Measurements from ENCODE around the gene CXCL16. TPM values are rescaled to one million over a fixed set of nuclear protein-coding genes. Genes with fewer than 3 reads are reported as not detected.

The CXCL16 gene
- total and polyA plus RNA-seq, 2 of the 13 experiments (the other 11 are each of a cell fraction or from before 2014, with no cell fraction given), result 9.4 to 101 TPM

GRCh38 chr17:4751932-4752331, 12.2 kb upstream of the CXCL16 start (continued):
- no peak for TF ChIP-seq YEATS2 (CRISPR knock-in tag; IDR thresholded peaks at IDR 0.05; ENCODE audit: borderline replicate concordance)
- TF ChIP-seq, protein P1, sequence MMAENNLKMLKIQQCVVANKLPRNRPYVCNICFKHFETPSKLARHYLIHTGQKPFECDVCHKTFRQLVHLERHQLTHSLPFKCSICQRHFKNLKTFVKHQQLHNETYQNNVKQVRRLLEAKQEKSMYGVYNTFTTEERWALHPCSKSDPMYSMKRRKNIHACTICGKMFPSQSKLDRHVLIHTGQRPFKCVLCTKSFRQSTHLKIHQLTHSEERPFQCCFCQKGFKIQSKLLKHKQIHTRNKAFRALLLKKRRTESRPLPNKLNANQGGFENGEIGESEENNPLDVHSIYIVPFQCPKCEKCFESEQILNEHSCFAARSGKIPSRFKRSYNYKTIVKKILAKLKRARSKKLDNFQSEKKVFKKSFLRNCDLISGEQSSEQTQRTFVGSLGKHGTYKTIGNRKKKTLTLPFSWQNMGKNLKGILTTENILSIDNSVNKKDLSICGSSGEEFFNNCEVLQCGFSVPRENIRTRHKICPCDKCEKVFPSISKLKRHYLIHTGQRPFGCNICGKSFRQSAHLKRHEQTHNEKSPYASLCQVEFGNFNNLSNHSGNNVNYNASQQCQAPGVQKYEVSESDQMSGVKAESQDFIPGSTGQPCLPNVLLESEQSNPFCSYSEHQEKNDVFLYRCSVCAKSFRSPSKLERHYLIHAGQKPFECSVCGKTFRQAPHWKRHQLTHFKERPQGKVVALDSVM (CRISPR knock-in tag; IDR thresholded peaks at IDR 0.05), result no peak
- no peak for TF ChIP-seq THAP9 (CRISPR knock-in tag; IDR thresholded peaks at IDR 0.05; ENCODE audit: borderline replicate concordance)
- TF ChIP-seq ZNF280D (CRISPR knock-in tag; IDR thresholded peaks at IDR 0.05), result no peak
- TF ChIP-seq SETDB1 (CRISPR knock-in tag; IDR thresholded peaks at IDR 0.05; ENCODE audit: borderline replicate concordance), result no peak
- TF ChIP-seq ZBTB42 (CRISPR knock-in tag; IDR thresholded peaks at IDR 0.05), result no peak
- TF ChIP-seq PTBP1 (IDR thresholded peaks at IDR 0.05; ENCODE audit: low read depth, low read length, poor library complexity, severe bottlenecking), result no peak
- no peak for TF ChIP-seq HOXA3 (CRISPR knock-in tag; IDR thresholded peaks at IDR 0.05)
- TF ChIP-seq, protein P2, sequence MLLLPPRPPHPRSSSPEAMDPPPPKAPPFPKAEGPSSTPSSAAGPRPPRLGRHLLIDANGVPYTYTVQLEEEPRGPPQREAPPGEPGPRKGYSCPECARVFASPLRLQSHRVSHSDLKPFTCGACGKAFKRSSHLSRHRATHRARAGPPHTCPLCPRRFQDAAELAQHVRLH (CRISPR knock-in tag; IDR thresholded peaks at IDR 0.05; ENCODE audit: borderline replicate concordance, low read depth), result 0 out of 2 replicates have a peak, but pooled peaks have one; percentile 26
- no peak for TF ChIP-seq REXO4 (CRISPR knock-in tag; IDR thresholded peaks at IDR 0.05; ENCODE audit: borderline replicate concordance)
- TF ChIP-seq SOX5 (CRISPR knock-in tag; IDR thresholded peaks at IDR 0.05; ENCODE audit: borderline replicate concordance), result no peak
- no peak for TF ChIP-seq THRA (CRISPR knock-in tag; IDR thresholded peaks at IDR 0.05; ENCODE audit: borderline replicate concordance)
- no peak for TF ChIP-seq TBL1XR1 (IDR thresholded peaks at IDR 0.05; ENCODE audit: borderline replicate concordance, low read length, partially characterized antibody)
- TF ChIP-seq ZNF468 (CRISPR knock-in tag; IDR thresholded peaks at IDR 0.05), result no peak
- TF ChIP-seq, protein P3, sequence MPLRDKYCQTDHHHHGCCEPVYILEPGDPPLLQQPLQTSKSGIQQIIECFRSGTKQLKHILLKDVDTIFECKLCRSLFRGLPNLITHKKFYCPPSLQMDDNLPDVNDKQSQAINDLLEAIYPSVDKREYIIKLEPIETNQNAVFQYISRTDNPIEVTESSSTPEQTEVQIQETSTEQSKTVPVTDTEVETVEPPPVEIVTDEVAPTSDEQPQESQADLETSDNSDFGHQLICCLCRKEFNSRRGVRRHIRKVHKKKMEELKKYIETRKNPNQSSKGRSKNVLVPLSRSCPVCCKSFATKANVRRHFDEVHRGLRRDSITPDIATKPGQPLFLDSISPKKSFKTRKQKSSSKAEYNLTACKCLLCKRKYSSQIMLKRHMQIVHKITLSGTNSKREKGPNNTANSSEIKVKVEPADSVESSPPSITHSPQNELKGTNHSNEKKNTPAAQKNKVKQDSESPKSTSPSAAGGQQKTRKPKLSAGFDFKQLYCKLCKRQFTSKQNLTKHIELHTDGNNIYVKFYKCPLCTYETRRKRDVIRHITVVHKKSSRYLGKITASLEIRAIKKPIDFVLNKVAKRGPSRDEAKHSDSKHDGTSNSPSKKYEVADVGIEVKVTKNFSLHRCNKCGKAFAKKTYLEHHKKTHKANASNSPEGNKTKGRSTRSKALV (CRISPR knock-in tag; IDR thresholded peaks at IDR 0.05), result no peak
- TF ChIP-seq EP300 (IDR thresholded peaks at IDR 0.05; ENCODE audit: low read depth in 2 of 2, low read length in 2 of 2), result peak in 1 of 2 experiments; percentile 64; a peak in 1 of 4 replicates
- TF ChIP-seq EP300 (CRISPR knock-in tag; IDR thresholded peaks at IDR 0.05; ENCODE audit: borderline replicate concordance), result no peak
- TF ChIP-seq ZBTB20 (CRISPR knock-in tag; IDR thresholded peaks at IDR 0.05; ENCODE audit: borderline replicate concordance, low read depth), result no peak

All from HepG2 (cell line).